ENCODE results near the gene CCDC15. TPM values are rescaled to one million over a fixed set of nuclear protein-coding genes. Genes with fewer than 3 reads are reported as not detected.

The CCDC15 gene
- total and polyA plus RNA-seq, 2 donors (not counting 1 experiment from before 2014, with no cell fraction given): 0.31 to 1.8 TPM

- no peak within 1 kb of the TSS for H3K27ac ChIP-seq (ENCODE audit: low read length in 2 of 2)
- peaks cover 0 to 21% (median 5%) of the 10 kb centered on the region in 4 experiments for H3K27me3 ChIP-seq (replicated peaks in 1 of 4; ENCODE audit: control extremely low read depth in 1 of 4, control insufficient read depth in 3 of 4, insufficient read depth in 4 of 4, low read length in 3 of 4)
- no peak for DNase-seq
- no peak within 1 kb of the TSS for H3K4me3 ChIP-seq (ENCODE audit: control extremely low read depth in 1 of 5, extremely low read depth in 1 of 5, insufficient read depth in 1 of 5, low read depth in 2 of 5, low read length in 4 of 5)
- WGBS (ENCODE audit: insufficient coverage): 90% methylated on average over 16 of the region's 18 CpGs
- POLR2A ChIA-PET: no interaction called here
- no peaks in the 10 kb centered on the region for H3K36me3 ChIP-seq (replicated peaks in 1 of 2; ENCODE audit: control extremely low read depth in 1 of 2, control insufficient read depth in 1 of 2, extremely low read depth in 1 of 2, insufficient read depth in 2 of 2, low read length in 1 of 2)
- Mint-ChIP-seq H3K27ac (no peak within 1 kb of the TSS), H3K4me3 (no peak within 1 kb of the TSS), H3K27me3 (peaks cover 14% of the 10 kb centered on the region), H3K4me1 (no peaks in the 10 kb centered on the region), H3K9me3 (ENCODE audit: insufficient read depth) (no peaks in the 10 kb centered on the region)
- no peaks in the 10 kb centered on the region for H3K79me2 ChIP-seq (ENCODE audit: control insufficient read depth, insufficient read depth, low read length)
- no peak for ATAC-seq (ENCODE audit: low read depth)
- H4K20me1 ChIP-seq (ENCODE audit: control insufficient read depth, insufficient read depth, low read length, poor library complexity, severe bottlenecking): no peaks in the 10 kb centered on the region
- no peak within 1 kb of the TSS for H3K9ac ChIP-seq (ENCODE audit: low read length)
- intact Hi-C loops (cut with micrococcal nuclease): no loop called here
- H2AFZ ChIP-seq (ENCODE audit: insufficient read depth, low read depth, low read length, poor library complexity, severe bottlenecking): no peak within 1 kb of the TSS
- no peak for TF ChIP-seq CTCF (IDR thresholded peaks at IDR 0.05)
- TF ChIP-seq EZH2 (IDR thresholded peaks at IDR 0.05; ENCODE audit: borderline replicate concordance, insufficient read depth, low read depth, low read length, poor library complexity, severe bottlenecking): no peak
- H3K4me2 ChIP-seq (replicated peaks; ENCODE audit: low read depth, low read length, poor library complexity, severe bottlenecking): no peak within 1 kb of the TSS
- H3K4me1 ChIP-seq (ENCODE audit: control insufficient read depth in 2 of 2, insufficient read depth in 2 of 2, low read length in 2 of 2): no peaks in the 10 kb centered on the region
- H3K9me3 ChIP-seq (ENCODE audit: control extremely low read depth in 1 of 3, control insufficient read depth in 2 of 3, insufficient read depth in 1 of 3, low read length in 2 of 3): peaks cover 0 to 8% (median 4%) of the 10 kb centered on the region in 3 donors
- CTCF ChIA-PET: interaction anchor here (0.6 to 0.7 kb wide), 2 partner anchors 43 to 60 kb away, joined by 3 read pairs; no protein-coding TSS in a partner anchor
These were observed 18.2 kb upstream of the CCDC15 start, which contains the start of gene HEPACAM for GRCh38 chr11:124935548-124936514. Gene HEPACAM, minus strand, starts transcription at chr11:124936047. Its CDS starts 41 bp downstream, at chr11:124936006.

All from B cell (primary cell).